Stimulated activated CD8-positive, alpha-beta memory T cell treated with anti-CD3 and anti-CD28 coated beads, Interleukin-4, amount 100 ng/mL, for 48 hours (primary cell): Measurements from ENCODE around the gene GPBP1.
"Not testable (repeated sequence)": the region's sequence is repeated elsewhere in the genome, so short reads cannot be mapped to it uniquely, and the experiment has no call there.

Experiments
- DNase-seq: peaks from one replicate; pipeline ENCODE4 v3.0.0-alpha.2; 2020

GPBP1 gene

DNA sequence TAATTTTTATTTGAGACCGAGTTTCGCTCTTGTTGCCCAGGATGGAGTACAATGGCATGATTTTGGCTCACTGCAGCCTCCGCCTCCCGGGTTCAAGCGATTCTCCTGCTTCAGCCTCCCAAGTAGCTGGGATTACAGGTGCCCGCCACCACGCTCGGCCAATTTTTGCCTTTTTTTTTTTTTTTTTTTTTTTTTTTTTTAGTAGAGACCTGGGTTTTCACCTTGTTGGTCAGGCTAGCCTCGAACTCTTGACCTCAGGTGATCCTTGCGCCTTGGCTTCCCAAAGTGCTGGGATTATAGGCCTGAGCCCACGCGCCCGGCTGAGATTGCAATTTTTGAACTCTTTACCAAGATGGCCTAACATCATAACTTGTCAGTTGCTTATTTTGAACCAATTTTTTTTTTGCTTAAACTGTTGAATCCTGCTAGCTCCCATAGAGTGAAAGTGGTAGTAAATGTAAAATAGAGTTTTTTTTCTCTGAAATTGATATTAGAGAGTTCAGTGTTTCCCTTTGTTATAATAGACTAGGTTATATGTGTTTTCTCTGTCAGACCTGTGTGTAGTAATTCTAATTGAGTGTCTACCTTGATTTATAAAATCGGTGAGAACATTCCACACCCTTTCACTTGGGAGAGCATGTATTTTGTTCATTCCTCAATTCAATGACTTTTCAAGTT lies 3.8 kb downstream of the GPBP1 start:
- DNase-seq: no peak

DNA sequence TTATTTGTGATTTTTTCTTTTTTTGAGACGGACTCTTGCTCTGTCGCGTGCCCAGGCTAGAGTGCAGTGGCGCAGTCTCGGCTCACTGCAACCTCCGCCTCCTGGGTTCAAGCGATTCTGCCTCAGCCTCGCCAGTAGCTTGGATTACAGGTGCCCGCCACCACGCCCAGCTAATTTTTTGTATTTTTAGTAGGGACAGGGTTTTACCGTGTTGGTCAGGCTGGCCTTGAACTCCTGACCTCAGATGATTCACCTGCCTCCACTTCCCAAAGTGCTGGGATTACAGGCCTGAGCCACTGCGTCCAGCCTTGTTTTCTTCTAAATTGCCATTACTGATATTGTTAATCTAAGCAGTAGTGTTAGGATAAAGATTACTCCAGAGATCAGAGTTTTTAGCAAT lies 4.4 kb downstream of the GPBP1 start:
- not testable (repeated sequence) for DNase-seq

DNA sequence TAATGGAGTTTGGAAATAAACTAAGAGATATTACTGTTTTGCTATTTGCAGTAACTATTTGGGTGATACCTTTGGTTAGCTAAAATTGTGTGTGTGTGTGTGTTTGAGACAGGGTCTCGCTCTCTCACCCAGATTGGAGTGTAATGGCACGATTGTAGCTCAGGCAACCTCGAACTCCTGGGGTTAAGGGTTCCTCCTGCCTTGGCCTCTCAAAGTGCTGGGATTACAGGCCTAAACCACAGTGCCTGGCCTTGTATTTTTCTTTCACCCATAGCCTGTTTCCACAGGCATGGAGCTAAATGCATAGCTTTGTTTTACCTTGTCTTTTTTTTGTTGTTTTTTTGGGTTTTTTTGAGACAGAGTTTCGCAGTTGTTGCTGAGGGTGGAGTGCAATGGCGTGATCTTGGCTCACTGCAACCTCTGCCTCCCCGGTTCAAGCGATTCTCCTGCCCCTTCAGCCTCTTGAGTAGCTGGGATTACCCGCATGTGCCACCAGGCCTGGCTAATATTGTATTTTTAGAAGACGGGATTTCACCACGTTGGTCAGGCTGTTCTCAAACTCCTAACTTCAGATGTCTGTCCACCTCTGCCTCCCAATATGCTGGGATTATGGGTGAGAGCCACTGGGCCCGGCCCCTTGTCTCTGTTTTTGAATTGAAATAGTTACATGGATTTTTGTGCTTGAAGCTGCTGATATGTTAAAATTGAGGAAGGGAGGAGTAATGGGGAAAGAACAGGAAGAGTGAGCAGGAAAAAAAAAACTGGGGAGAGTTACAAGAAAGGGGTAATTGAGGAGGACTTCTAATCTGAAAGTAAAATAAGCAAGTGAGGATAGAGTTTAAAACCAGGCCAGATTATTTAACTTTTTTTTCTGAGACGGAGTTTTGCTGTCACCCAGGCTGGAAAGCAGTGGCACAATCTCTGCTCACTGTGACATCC lies 5.7 kb downstream of the GPBP1 start:
- DNase-seq: no peak

DNA sequence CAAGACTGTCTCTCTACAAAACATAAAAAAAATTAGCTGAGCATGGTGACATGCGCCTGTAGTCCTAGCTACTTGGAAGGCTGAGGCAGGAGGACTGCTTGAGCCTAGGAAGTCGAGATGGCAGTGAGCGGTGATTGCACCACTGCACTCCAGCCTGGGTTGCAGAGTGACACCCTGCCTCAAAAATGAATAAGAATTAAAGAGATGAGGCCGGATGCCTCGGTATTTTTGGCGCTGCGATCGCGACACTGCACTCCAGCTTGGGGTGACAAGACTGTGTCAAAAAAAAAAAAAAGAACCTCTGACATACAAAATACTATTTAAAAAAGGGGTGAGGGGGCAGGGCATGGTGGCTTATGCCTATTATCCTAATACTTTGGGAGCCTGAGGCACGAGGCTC lies 7.3 kb downstream of the GPBP1 start:
- no peak for DNase-seq

DNA sequence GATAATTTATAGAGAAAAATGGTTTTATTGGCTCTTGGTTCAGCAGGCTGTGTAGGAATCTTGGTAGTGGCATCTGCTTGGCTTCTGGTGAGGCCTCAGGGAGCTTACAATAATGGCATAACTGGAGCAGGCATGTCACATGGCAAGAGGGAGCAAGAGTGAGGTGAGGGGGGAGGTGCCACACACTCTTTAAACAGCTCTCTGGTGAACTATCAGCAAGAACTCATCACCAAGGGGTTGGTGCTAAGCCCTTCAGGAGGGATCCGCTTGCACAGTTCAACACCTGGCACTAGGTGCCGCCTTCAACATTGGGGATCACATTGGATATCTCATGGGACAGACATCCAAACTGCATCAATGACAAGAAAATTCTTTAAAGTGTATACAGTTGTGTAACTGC lies 10.5 kb downstream of the GPBP1 start:
- DNase-seq: no peak

DNA sequence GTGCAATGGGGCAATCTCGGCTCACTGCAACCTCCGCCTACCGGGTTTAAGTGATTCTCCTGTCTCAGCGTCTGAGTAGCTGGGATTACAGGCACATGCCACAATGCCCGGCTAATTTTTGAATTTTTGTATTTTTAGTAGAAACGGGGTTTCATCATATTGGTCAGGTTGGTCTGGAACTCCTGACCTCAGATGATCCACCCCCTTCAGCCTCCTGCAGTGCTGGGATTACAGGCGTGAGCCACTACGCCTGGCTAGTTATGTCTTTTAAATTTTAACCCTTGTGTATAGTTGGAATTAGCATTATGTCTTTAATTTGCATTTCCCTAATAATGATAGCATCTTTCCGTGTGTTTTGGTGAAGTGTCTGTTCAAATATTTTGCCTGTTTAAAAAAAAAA lies 11.5 kb downstream of the GPBP1 start:
- no peak for DNase-seq

DNA sequence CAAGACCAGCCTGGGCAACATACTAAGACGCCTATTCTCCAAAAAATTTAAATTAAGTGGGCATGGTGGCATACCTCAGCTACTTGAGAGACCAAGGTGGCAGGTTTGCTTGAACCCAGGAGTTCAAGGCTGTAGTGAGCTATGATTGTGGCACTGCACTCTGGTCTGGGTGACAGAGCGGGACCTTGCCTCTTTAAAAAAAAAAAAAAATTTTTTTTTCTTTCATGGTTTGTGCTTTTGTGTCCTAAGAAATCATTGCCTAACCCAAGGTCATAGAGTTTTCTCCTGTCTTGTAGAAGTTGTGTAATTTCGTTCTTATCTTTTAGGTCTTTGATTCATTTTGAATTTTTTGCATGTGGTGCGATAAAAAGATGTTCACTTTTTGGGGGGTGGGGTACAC lies 12.3 kb downstream of the GPBP1 start:
- DNase-seq: no peak

DNA sequence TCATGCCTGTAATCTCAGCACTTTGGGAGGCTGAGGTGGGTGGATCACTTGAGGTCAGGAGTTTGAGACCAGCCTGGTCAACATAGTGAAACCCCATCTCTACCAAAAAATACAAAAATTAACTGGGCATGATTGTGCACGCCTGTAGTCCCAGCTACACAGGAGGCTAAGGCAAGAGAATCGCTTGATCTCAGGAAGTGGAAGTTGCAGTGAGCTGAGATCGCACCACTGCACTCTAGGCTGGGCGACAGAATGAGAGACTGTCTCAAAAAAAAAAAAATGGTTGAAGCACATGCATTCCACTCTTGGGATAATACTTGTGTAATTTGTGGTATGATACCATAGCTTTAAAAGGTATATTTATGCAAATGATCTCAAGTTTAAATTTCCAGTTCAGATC lies 14.1 kb downstream of the GPBP1 start:
- not testable (repeated sequence) for DNase-seq

DNA sequence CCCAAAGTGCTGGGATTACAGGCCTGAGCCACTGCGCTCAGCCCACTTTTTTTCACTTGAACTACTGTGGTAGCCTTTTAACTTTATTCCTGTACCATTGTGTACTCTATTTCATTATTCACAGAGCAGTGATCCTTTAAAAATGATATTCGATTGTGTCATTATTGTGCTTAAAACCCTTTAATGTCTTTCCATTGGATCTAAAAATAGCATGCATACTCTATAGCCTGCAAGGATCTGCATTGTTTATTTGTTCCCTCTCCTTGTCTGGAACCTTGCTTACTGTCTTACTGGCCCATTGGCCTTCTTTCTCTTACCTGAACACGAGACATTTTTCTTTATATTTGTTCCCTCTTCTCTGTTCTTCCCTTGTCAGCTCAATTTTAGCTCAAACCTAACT lies 15.7 kb downstream of the GPBP1 start:
- DNase-seq: no peak

DNA sequence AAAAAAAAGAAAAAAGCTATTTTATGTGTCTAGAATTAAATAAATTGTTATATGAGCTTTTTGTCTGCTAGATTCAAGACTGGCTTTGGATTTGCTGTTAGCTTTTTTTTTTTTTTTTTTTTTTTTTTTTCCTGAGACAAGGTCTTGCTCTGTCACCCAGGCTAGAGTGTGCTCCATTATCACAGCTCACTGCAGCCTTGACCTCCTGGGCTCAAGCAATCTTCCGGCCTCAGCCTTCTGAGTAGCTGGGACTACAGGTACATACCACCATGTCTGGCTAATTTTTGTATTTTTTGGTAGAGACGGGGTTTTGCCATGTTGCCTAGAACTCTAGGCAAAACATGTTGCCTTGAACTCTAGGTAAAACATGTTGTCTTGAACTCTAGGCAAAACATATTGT lies 16.7 kb downstream of the GPBP1 start:
- DNase-seq: no peak

DNA sequence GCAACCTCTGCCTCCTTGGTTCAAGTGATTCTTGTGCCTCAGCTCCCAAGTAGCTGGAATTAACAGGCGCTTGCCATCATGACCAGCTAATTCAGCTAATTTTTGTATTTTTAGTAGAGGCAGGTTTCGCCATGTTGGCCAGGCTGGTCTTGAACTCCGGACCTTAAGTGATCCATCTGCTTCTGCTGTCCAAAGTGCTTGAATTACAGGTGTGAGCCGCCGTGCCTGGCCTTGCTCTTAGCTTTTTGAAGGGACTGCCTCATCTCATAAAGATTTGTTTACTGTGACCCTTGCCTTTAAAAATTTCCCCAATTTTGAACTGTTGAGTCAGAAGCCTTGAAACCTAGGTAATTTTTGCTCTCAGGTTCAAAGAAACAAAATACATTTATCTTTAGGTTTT lies 17.3 kb downstream of the GPBP1 start:
- no peak for DNase-seq

DNA sequence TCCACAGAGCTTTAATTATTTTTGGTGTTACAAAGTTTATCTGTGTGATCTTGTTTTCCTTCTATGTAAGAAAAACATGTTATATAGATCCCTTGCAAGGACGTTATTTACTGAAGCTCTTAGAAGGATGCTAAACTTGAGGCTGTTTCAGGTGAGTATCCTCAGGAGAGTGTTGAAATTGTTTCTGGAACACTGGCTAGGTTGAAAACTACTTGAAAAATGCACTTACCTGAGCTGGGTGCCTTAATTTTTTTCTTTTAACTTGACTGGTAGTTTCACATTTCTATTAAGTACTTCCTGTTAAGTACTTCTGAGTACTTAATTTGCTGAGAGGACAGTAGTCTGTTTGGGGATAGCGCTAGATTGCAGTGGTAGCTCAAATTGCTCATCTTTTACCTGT lies 18.1 kb downstream of the GPBP1 start:
- no peak for DNase-seq

DNA sequence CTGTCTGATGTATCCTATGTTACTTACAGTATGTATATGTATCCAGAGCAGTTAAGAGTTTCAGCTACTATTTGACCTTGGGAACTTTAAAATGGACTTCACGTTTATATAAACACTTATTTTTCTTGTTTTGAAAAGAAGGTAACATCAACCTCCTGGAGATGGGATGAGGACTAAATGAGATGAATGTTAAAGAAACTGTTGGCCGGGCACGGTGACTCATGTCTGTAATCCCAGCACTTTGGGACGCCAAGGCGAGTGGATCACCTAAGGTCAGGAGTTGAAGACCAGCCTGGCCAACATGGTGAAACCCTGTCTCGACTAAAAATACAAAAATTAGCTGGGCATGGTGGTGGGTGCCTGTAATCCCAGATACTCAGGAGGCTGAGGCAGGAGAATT lies 19.0 kb downstream of the GPBP1 start:
- not testable (repeated sequence) for DNase-seq

DNA sequence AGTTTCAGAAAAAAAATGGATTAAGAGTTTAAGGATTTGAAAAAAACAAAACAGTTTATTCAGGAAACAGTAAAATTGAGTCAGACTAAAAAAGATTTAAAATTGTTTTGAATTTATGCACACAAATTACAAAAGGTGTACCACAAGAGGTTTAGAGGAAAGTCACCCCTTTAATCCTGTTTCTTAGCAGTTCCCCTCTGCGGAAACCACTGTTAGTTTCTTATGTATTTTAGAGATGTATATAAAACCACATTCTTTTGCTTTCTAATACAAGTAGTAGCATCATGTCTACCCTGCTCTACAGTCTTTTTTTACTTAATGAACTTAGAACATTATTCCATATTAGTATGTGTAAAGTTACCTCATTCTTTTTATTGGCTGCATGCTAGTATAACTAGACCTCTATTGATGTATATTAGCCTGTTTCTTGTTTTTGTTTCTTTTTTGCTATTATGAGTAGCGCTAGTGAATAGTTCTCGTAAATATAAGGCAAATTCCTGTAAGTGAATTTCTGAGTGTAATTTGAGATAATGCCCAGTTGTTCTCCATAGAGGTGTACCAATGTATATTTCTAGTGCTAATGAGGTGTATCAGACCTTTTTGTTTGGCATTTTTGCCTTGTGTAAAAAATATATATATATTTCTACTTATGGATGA lies 20.0 kb downstream of the GPBP1 start:
- DNase-seq: no peak

DNA sequence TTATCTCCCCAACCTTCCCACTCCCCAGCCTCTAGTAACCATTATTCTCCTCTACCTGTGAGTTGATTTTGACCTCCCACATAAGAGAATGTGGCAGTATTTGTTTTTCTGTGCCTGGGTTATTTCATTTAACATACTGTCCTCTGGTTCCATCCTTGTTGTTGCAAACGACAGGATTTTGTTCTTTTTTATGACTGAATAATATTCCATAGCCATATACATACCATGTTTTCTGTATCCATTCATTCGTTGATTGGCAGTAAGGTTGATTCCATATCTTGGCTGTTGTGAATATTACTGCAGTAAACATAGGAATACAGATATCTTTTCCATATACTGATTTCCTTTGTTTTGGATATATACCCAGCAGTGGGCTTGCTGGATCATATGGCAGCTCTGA lies 20.8 kb downstream of the GPBP1 start:
- DNase-seq: no peak

DNA sequence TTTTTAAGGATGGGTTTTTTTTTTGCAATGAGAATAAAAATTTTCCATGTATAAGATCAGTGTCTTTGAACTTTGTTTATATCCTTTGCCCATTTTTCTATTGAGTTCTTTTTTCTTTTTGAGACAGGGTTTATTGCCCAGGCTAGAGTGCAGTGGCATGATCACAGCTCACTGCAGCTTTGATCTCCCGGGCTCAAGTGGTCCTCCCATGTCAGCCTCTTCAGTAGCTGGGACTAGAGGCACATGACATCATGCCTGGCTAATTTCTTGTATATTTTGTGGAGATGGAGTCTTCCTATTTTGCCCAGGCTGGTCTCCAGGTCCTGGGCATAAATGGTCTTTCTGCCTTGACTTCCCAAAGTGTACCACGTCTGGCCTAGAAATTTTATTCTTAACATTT lies 21.2 kb downstream of the GPBP1 start:
- DNase-seq: no peak

DNA sequence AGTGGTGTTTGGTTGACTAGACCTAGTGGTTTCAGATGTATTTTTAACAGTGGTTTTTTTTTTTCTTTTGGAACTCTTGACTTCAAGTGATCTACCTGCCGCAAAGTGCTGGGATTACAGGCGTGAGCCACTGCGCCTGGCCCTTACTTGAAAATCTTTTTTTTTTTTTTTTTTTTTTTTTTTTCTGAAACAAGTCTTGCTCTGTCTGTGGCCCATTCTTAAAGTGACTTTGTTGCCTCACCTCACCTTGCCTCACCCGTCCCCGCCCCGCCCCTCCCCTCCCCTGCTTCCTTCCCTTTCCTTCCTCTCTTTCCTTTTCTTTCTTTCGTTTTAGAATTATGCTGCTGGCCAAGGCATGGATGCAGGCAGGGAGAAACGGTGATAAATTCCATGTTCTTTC lies 26.0 kb downstream of the GPBP1 start:
- DNase-seq: no peak

DNA sequence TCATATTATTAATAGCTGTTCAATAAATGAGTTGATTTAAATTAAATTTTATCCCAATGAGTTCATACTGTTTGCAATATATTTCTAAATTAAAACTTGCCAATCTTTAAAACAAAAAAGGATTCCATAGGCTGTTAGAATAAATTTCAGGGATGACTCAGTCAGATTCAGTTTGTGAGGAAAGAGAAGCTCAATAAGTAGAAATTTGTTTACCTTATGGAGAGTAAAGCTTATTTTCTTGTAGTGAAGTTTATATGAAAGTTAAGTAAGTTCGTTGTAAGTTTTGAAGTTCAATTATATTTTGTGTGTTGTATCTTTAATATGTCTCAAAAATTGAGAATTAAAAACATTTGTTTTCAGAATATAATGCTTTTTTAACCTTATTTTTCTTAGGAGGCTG lies 29.0 kb downstream of the GPBP1 start:
- DNase-seq: no peak

DNA sequence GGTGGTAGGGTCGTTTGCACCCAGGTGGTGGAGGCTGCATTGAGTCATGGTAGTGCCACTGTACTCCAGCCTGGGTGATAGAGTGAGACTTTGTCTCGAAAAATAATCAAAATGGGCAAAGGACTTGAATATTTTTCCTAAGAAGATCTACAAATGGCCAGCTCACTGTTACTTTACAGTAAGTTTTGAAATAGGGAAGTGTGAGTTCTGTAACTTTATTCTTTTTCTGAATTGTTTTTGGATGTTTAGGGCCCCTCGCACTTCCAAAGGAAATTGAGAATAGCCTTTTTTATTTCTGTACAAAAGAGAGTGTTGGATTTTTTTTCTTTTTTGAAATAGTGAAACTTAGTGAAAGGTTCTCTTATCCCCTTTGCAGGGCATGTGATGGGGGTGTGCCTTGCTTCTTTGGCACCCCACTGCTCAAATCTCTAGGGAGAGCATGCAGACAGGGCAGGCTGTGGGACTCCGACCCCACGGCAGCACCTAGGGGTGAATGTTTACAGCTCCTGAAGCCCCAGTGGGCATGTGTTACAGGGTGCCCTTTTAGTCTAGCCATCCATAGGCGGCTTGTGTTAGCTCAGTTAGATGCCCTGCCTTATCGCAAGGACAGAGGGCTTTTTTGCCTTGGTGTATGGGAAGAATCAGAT lies 33.3 kb downstream of the GPBP1 start:
- DNase-seq: no peak

DNA sequence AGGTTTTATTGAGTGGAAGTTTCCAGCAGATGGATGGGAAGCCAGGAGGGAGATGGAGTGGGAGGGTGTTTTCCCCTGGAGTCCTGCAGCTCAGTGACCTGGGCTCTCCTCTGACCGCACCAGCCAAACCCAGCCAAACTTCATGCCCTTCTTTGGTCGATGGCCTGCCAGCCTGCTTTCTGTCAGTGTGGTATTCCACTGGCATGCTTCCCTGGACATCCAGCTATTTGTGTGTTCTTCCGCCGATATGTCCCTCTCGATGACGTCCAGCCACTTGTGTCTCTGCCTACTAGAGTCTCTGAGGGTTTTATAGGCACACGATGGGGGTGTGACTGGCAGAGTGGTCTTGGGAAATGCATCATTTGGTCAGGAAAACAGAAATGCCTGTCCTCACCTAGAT lies 33.8 kb downstream of the GPBP1 start:
- no peak for DNase-seq

DNA sequence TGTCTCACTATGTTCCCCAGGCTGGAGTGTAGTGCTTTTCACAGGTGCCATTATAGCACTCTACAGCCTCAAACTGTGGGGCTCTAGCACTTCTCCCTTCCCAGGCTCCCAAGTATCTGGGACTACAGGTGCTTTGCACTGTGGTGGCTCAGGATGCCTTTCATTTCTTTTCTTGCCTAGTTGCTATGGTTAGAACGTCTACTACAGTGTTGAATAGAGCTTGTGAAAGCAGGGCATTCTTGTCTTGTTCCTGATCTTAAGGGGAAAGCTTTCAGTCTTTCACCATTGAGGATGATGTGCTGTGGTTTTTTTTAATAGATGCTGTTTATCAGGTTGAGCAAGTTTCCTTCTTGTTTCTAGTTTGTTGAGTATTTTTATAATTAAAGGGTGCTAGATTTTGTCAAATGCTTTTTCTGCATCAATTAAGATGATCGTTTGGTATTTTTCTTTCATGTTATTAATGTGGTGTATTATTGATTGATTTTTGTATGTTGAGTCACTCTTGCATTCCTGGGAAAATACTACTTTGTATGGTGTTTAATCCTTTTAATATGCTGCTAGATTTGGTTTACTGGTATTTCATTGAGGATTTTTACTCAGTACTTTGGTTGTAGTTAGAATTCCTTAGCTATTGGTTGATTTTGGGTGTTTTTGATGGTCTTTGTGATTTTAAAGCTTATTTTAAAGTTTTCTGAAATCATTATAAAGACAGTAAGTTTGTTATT lies 35.6 kb downstream of the GPBP1 start:
- no peak for DNase-seq

DNA sequence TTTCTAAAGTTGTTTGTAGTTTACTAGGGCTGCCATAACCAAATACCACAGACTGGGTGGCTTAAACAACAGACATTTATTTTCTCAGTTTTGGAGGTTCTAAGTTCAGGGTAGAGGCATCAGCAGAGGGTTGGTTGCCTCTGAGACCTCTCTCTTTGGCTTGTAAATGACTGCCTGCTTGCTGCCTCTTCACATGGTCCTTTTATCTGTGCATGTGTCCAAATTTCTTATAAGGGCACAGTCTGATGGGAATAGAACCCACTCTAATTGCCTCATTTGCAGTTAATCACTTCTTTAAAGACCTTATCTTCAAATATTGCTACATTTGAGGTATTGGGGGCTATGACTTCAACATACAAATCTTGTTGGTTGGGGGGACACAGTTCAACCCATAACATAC lies 36.8 kb downstream of the GPBP1 start:
- no peak for DNase-seq

DNA sequence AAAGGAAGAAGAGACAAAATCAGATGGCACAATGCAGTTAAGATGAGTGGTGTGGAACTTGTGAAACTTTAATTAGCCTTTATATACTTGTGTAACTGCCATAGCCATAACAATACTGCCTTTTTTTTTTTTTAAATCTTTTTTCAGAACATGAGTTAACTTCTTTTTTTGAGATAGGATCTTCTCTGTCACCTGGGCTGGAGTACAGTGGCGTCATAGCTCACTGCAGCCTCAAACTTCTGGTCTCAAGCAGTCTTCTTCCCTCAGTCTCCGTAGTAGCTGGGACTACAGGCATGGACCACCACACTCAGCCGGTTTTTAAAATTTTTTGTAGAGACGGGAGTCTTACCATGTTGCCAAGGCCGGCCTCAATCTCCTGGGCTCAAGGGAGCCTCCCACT lies 37.2 kb downstream of the GPBP1 start:
- DNase-seq: no peak
